ENCODE data around the gene ZNF575. TPM values are rescaled to one million over a fixed set of nuclear protein-coding genes. Genes with fewer than 3 reads are reported as not detected.
"Not testable (repeated sequence)": the region's sequence is repeated elsewhere in the genome, so short reads cannot be mapped to it uniquely, and the experiment has no call there.

ZNF575 gene
- total RNA-seq, 1 donor from 2014 or later = 4.1 TPM

GRCh38 chr19:43510713-43511112 lies 22.3 kb upstream of the ZNF575 start:
- Mint-ChIP-seq H3K27ac (ENCODE audit: unreplicated experiment) (no peak overlapping the region), H3K9me3 (ENCODE audit: low read depth) (no peaks in the 10 kb centered on the region), H3K27me3 (ENCODE audit: low read depth) (no peaks in the 10 kb centered on the region), H3K4me1 (ENCODE audit: low read depth) (no peaks in the 10 kb centered on the region), H3K4me3 (ENCODE audit: unreplicated experiment) (no peak overlapping the region), H3K36me3 (ENCODE audit: low read depth) (peaks cover 19% of the 10 kb centered on the region)
- no peak for TF ChIP-seq CTCF (IDR thresholded peaks at IDR 0.05)
- DNase-seq (ENCODE audit: low spot score) = no peak

- Mint-ChIP-seq H3K36me3 (ENCODE audit: low read depth) (peaks cover 16% of the 10 kb centered on the region), H3K4me3 (ENCODE audit: unreplicated experiment) (no peak overlapping the region), H3K9me3 (ENCODE audit: low read depth) (no peaks in the 10 kb centered on the region), H3K27me3 (ENCODE audit: low read depth) (no peaks in the 10 kb centered on the region), H3K27ac (ENCODE audit: unreplicated experiment) (no peak overlapping the region), H3K4me1 (ENCODE audit: low read depth) (no peaks in the 10 kb centered on the region)
- no peak for TF ChIP-seq CTCF (IDR thresholded peaks at IDR 0.05)
- DNase-seq (ENCODE audit: low spot score) = no peak
These were observed 21.7 kb upstream of the ZNF575 start for GRCh38 chr19:43511324-43511723.

GRCh38 chr19:43512399-43512798 lies 20.6 kb upstream of the ZNF575 start:
- H3K4me1 Mint-ChIP-seq (ENCODE audit: low read depth); H3K9me3 Mint-ChIP-seq (ENCODE audit: low read depth); DNase-seq (ENCODE audit: low spot score); H3K4me3 Mint-ChIP-seq (ENCODE audit: unreplicated experiment); H3K27me3 Mint-ChIP-seq (ENCODE audit: low read depth); H3K27ac Mint-ChIP-seq (ENCODE audit: unreplicated experiment): not testable (repeated sequence)
- H3K36me3 Mint-ChIP-seq (ENCODE audit: low read depth) = peaks cover 18% of the 10 kb centered on the region

GRCh38 chr19:43518051-43518450 lies 14.9 kb upstream of the ZNF575 start:
- no peak for DNase-seq (ENCODE audit: low spot score)
- no peak overlapping the region for H3K4me3 Mint-ChIP-seq (ENCODE audit: unreplicated experiment)

GRCh38 chr19:43519436-43520088 lies 13.4 kb upstream of the ZNF575 start:
- Mint-ChIP-seq H3K9me3 (ENCODE audit: low read depth) (no peaks in the 10 kb centered on the region), H3K27me3 (ENCODE audit: low read depth) (no peaks in the 10 kb centered on the region), H3K4me1 (ENCODE audit: low read depth) (peaks cover 15% of the 10 kb centered on the region), H3K36me3 (ENCODE audit: low read depth) (peaks cover 3% of the 10 kb centered on the region), H3K4me3 (ENCODE audit: unreplicated experiment) (no peak overlapping the region), H3K27ac (ENCODE audit: unreplicated experiment) (peak overlapping the region; percentile 9)
- DNase-seq (ENCODE audit: low spot score) = no peak
- TF ChIP-seq CTCF (IDR thresholded peaks at IDR 0.05) = peak; percentile 97

More at GRCh38 chr19:43518051-43518450, 14.9 kb upstream of the ZNF575 start:
- H3K36me3 Mint-ChIP-seq (ENCODE audit: low read depth) = peaks cover 6% of the 10 kb centered on the region
- no peak overlapping the region for H3K27ac Mint-ChIP-seq (ENCODE audit: unreplicated experiment)
- no peak for TF ChIP-seq CTCF (IDR thresholded peaks at IDR 0.05)
- H3K4me1 Mint-ChIP-seq (ENCODE audit: low read depth) = peaks cover 9% of the 10 kb centered on the region
- no peaks in the 10 kb centered on the region for H3K27me3 Mint-ChIP-seq (ENCODE audit: low read depth)
- H3K9me3 Mint-ChIP-seq (ENCODE audit: low read depth) = no peaks in the 10 kb centered on the region

- peaks cover 39% of the 10 kb centered on the region for H3K4me1 Mint-ChIP-seq (ENCODE audit: low read depth)
- no peak for DNase-seq (ENCODE audit: low spot score)
- TF ChIP-seq CTCF (IDR thresholded peaks at IDR 0.05) = no peak
- H3K27me3 Mint-ChIP-seq (ENCODE audit: low read depth) = no peaks in the 10 kb centered on the region
- no peaks in the 10 kb centered on the region for H3K9me3 Mint-ChIP-seq (ENCODE audit: low read depth)
- H3K36me3 Mint-ChIP-seq (ENCODE audit: low read depth) = peaks cover 2% of the 10 kb centered on the region
- H3K27ac Mint-ChIP-seq (ENCODE audit: unreplicated experiment) = peak overlapping the region; percentile 51
- no peak overlapping the region for H3K4me3 Mint-ChIP-seq (ENCODE audit: unreplicated experiment)
These were observed 10.1 kb upstream of the ZNF575 start for GRCh38 chr19:43522929-43523328.

GRCh38 chr19:43523696-43524095 lies 9.3 kb upstream of the ZNF575 start:
- not testable (repeated sequence) for H3K27ac Mint-ChIP-seq (ENCODE audit: unreplicated experiment); H3K27me3 Mint-ChIP-seq (ENCODE audit: low read depth)

More at GRCh38 chr19:43523696-43524095, 9.3 kb upstream of the ZNF575 start:
- H3K9me3 Mint-ChIP-seq (ENCODE audit: low read depth); H3K4me3 Mint-ChIP-seq (ENCODE audit: unreplicated experiment); H3K36me3 Mint-ChIP-seq (ENCODE audit: low read depth): not testable (repeated sequence)
- peak; percentile 32 for DNase-seq (ENCODE audit: low spot score)
- H3K4me1 Mint-ChIP-seq (ENCODE audit: low read depth) = peaks cover 39% of the 10 kb centered on the region
